GM19438 (cell line): Measurements from ENCODE around the gene SFXN5.
"Not testable (repeated sequence)": the region's sequence is repeated elsewhere in the genome, so short reads cannot be mapped to it uniquely, and the experiment has no call there.

Experiments used
- ATAC-seq: cut with Tn5 transposase; IDR thresholded peaks from one replicate; pipeline ENCODE4 v1.9.1; 2021; ENCODE audit warnings: low read depth; ENCODE audit not compliant: unreplicated experiment

SFXN5 gene

GRCh38 chr2:72915907-72916742 is 155.4 kb downstream of the SFXN5 start:
- ATAC-seq, result peak; percentile 59

GRCh38 chr2:72915320-72915906 is 156.1 kb downstream of the SFXN5 start:
- ATAC-seq, result no peak

GRCh38 chr2:72914589-72915319 is 156.8 kb downstream of the SFXN5 start:
- no peak for ATAC-seq

- ATAC-seq, result no peak
These were observed 157.3 kb downstream of the SFXN5 start for GRCh38 chr2:72914206-72914559.

GRCh38 chr2:72913486-72914205 is 157.9 kb downstream of the SFXN5 start:
- ATAC-seq, result no peak

GRCh38 chr2:72911256-72911655 is 160.3 kb downstream of the SFXN5 start:
- no peak for ATAC-seq

GRCh38 chr2:72908741-72909140 is 162.8 kb downstream of the SFXN5 start:
- no peak for ATAC-seq

GRCh38 chr2:72907369-72907768 is 164.1 kb downstream of the SFXN5 start:
- ATAC-seq, result not testable (repeated sequence)

- no peak for ATAC-seq
These were observed 170.1 kb downstream of the SFXN5 start for GRCh38 chr2:72901426-72901825.

GRCh38 chr2:72900191-72900825 is 171.2 kb downstream of the SFXN5 start:
- no peak for ATAC-seq

GRCh38 chr2:72898585-72898906 is 173.0 kb downstream of the SFXN5 start:
- ATAC-seq, result no peak

- no peak for ATAC-seq
These were observed 173.5 kb downstream of the SFXN5 start for GRCh38 chr2:72897785-72898584.

GRCh38 chr2:72896446-72896845 is 175.1 kb downstream of the SFXN5 start:
- ATAC-seq, result no peak

GRCh38 chr2:72895759-72896281 is 175.7 kb downstream of the SFXN5 start:
- ATAC-seq, result no peak

GRCh38 chr2:72895154-72895553 is 176.4 kb downstream of the SFXN5 start:
- no peak for ATAC-seq

- no peak for ATAC-seq
These were observed 177.0 kb downstream of the SFXN5 start for GRCh38 chr2:72894514-72894913.

- ATAC-seq, result no peak
These were observed 177.8 kb downstream of the SFXN5 start for GRCh38 chr2:72893594-72894319.

GRCh38 chr2:72892506-72893173 is 178.9 kb downstream of the SFXN5 start:
- ATAC-seq, result peak; percentile 66
